WTC11 (cell line): ENCODE results near the gene MOXD1.
"Not testable (repeated sequence)": the region's sequence is repeated elsewhere in the genome, so short reads cannot be mapped to it uniquely, and the experiment has no call there.

Experiments used
- ATF1 ChIP-seq: sonication (generic); formaldehyde crosslinking; IDR thresholded peaks from 2 replicates; pipeline ENCODE4 v1.8.1; 2023; ENCODE audit warnings: mild to moderate bottlenecking, moderate library complexity, missing genetic modification reagents
- ELF4 ChIP-seq: sonication (generic); formaldehyde crosslinking; IDR thresholded peaks from 2 replicates; pipeline ENCODE4 v1.8.1; 2022; ENCODE audit warnings: low read depth, mild to moderate bottlenecking, moderate library complexity, missing genetic modification reagents
- ETV6 ChIP-seq: sonication (generic); formaldehyde crosslinking; IDR thresholded peaks from 2 replicates; pipeline ENCODE4 v1.8.1; 2022; ENCODE audit warnings: mild to moderate bottlenecking, missing genetic modification reagents
- ZNF121 ChIP-seq: sonication (generic); formaldehyde crosslinking; IDR thresholded peaks from 2 replicates; pipeline ENCODE4 v1.8.0; 2023; ENCODE audit warnings: missing genetic modification reagents
- ZNF138 ChIP-seq: sonication (generic); formaldehyde crosslinking; conservative IDR thresholded peaks from 2 replicates; pipeline ENCODE4 v1.8.1; 2022; ENCODE audit warnings: mild to moderate bottlenecking, moderate library complexity, missing genetic modification reagents
- TF ChIP-seq, protein P1 (sequence below): fragments of 200-600 bp; IDR thresholded peaks from 2 replicates; pipeline ENCODE4 v1.8.0; 2022; ENCODE audit warnings: antibody characterized with exemption
- TF ChIP-seq, protein P2 (sequence below): fragments of 250-450 bp; sonication (Bioruptor Pico); IDR thresholded peaks from 2 replicates; pipeline ENCODE4 v1.8.0; 2021; ENCODE audit warnings: mild to moderate bottlenecking
- TF ChIP-seq, protein P3 (sequence below): sonication (generic); formaldehyde crosslinking; IDR thresholded peaks from 2 replicates; pipeline ENCODE4 v1.8.0; 2022; ENCODE audit warnings: mild to moderate bottlenecking, missing genetic modification reagents
- TF ChIP-seq, protein P4 (sequence below): sonication (generic); formaldehyde crosslinking; conservative IDR thresholded peaks from 2 replicates; pipeline ENCODE4 v1.8.1; 2022; ENCODE audit warnings: mild to moderate bottlenecking, missing genetic modification reagents
- TF ChIP-seq, protein P5 (sequence below): sonication (generic); formaldehyde crosslinking; IDR thresholded peaks from 2 replicates; pipeline ENCODE4 v1.8.1; 2023; ENCODE audit warnings: mild to moderate bottlenecking, missing genetic modification reagents, borderline replicate concordance

DNA sequence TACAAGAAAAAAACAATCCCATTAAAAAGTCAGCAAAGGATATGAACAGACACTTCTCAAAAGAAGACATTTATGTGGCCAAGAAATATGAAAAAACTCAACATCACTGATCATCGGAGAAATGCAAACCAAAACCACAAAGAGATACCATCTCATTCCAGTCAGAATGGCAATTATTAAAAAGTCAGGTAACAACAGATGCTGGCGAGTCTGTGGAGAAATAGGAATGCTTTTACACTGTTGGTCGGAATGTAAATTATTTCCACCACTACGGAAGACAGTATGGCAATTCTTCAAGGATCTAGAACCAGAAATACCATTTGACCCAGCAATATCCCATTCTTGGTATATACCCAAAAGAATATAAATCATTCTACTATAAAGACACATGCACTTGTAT is 91.1 kb downstream of the MOXD1 start:
- not testable (repeated sequence) for TF ChIP-seq ETV6 (CRISPR knock-in tag); ATF1; ELF4 (CRISPR knock-in tag); ZNF121 (CRISPR knock-in tag); ZNF138 (CRISPR knock-in tag)
- TF ChIP-seq, protein P1, sequence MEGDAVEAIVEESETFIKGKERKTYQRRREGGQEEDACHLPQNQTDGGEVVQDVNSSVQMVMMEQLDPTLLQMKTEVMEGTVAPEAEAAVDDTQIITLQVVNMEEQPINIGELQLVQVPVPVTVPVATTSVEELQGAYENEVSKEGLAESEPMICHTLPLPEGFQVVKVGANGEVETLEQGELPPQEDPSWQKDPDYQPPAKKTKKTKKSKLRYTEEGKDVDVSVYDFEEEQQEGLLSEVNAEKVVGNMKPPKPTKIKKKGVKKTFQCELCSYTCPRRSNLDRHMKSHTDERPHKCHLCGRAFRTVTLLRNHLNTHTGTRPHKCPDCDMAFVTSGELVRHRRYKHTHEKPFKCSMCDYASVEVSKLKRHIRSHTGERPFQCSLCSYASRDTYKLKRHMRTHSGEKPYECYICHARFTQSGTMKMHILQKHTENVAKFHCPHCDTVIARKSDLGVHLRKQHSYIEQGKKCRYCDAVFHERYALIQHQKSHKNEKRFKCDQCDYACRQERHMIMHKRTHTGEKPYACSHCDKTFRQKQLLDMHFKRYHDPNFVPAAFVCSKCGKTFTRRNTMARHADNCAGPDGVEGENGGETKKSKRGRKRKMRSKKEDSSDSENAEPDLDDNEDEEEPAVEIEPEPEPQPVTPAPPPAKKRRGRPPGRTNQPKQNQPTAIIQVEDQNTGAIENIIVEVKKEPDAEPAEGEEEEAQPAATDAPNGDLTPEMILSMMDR = not testable (repeated sequence)
- TF ChIP-seq, protein P2, sequence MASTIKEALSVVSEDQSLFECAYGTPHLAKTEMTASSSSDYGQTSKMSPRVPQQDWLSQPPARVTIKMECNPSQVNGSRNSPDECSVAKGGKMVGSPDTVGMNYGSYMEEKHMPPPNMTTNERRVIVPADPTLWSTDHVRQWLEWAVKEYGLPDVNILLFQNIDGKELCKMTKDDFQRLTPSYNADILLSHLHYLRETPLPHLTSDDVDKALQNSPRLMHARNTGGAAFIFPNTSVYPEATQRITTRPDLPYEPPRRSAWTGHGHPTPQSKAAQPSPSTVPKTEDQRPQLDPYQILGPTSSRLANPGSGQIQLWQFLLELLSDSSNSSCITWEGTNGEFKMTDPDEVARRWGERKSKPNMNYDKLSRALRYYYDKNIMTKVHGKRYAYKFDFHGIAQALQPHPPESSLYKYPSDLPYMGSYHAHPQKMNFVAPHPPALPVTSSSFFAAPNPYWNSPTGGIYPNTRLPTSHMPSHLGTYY (CRISPR knock-in tag) = not testable (repeated sequence)
- TF ChIP-seq, protein P3, sequence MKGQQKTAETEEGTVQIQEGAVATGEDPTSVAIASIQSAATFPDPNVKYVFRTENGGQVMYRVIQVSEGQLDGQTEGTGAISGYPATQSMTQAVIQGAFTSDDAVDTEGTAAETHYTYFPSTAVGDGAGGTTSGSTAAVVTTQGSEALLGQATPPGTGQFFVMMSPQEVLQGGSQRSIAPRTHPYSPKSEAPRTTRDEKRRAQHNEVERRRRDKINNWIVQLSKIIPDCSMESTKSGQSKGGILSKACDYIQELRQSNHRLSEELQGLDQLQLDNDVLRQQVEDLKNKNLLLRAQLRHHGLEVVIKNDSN (CRISPR knock-in tag) = not testable (repeated sequence)
- TF ChIP-seq, protein P4, sequence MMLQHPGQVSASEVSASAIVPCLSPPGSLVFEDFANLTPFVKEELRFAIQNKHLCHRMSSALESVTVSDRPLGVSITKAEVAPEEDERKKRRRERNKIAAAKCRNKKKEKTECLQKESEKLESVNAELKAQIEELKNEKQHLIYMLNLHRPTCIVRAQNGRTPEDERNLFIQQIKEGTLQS = not testable (repeated sequence)
- TF ChIP-seq, protein P5, sequence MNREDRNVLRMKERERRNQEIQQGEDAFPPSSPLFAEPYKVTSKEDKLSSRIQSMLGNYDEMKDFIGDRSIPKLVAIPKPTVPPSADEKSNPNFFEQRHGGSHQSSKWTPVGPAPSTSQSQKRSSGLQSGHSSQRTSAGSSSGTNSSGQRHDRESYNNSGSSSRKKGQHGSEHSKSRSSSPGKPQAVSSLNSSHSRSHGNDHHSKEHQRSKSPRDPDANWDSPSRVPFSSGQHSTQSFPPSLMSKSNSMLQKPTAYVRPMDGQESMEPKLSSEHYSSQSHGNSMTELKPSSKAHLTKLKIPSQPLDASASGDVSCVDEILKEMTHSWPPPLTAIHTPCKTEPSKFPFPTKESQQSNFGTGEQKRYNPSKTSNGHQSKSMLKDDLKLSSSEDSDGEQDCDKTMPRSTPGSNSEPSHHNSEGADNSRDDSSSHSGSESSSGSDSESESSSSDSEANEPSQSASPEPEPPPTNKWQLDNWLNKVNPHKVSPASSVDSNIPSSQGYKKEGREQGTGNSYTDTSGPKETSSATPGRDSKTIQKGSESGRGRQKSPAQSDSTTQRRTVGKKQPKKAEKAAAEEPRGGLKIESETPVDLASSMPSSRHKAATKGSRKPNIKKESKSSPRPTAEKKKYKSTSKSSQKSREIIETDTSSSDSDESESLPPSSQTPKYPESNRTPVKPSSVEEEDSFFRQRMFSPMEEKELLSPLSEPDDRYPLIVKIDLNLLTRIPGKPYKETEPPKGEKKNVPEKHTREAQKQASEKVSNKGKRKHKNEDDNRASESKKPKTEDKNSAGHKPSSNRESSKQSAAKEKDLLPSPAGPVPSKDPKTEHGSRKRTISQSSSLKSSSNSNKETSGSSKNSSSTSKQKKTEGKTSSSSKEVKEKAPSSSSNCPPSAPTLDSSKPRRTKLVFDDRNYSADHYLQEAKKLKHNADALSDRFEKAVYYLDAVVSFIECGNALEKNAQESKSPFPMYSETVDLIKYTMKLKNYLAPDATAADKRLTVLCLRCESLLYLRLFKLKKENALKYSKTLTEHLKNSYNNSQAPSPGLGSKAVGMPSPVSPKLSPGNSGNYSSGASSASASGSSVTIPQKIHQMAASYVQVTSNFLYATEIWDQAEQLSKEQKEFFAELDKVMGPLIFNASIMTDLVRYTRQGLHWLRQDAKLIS (CRISPR knock-in tag) = not testable (repeated sequence)
